Stimulated activated CD4-positive, alpha-beta T cell treated with anti-CD3 and anti-CD28 coated beads, Interleukin-12 subunit alpha, Interleukin-12 subunit beta, amount 100 ng/mL, for 24 hours (primary cell): Measurements from ENCODE around the gene TNK1.

ENCODE experiments used
- DNase-seq, 2 experiments: peaks; one replicate each; pipeline ENCODE4 v3.0.0-alpha.2; 2020; ENCODE audit warnings: low read depth in 2 of 2

Gene TNK1

GRCh38 chr17:7435676-7436555, 55.0 kb downstream of the TNK1 start:
- peak in 1 of 2 experiments; percentile 56 for DNase-seq

GRCh38 chr17:7436556-7437368, 55.9 kb downstream of the TNK1 start:
- peak; percentile 57 to 73 for DNase-seq

- DNase-seq = no peak
Measured at GRCh38 chr17:7437369-7437863, 56.5 kb downstream of the TNK1 start.

DNA sequence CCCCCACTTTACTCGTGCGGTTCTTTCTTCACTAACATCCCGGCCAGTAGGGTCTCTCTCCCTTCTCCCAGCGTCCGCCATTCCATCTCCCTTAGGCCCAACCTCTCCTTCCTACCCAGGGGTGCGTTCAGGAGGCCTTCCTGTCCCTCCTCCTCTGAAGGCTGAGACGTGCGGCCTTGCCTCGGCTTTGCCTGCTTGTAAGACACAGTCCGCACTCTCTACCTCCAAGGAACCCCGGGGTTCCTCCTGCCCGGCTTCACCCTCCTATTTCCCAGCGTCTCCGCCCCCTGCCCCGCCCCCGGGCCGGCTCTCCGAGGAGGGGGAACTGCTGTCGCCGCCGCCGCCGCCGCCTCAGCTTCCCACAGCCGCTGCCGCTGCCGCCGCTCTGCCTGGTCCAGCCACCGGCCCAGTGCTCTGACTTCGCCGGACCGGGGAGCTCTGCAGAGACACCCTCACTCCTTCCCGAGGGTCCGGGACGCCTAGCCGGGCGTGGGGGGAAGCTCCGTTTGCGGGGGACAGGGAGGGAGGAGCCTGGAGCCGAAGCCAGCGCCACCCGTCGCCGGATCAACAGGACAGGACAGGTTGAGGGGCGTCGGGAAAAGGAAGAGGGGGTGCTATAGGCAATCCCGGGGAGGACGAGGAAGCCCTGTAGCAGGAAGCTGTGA, 57.2 kb downstream of the TNK1 start:
- peak in 1 of 2 experiments; percentile 67 for DNase-seq

GRCh38 chr17:7438656-7439460, 58.0 kb downstream of the TNK1 start:
- DNase-seq = no peak
